RWPE2 (cell line): Measurements from ENCODE around the gene RASSF8.

Experiments
- ATAC-seq: fragments of 200-7000 bp; cut with Tn5 transposase; 3 replicates; pipeline ENCODE4 v1.9.1; 2021; ENCODE audit warnings: low read depth
- DNase-seq: peaks from one replicate; pipeline ENCODE4 v3.0.0-alpha.2; 2020; ENCODE audit warnings: low spot score
- H3K27ac ChIP-seq: fragments of 450-650 bp; 2 replicates; pipeline ENCODE4 v1.5.1; 2017; ENCODE audit warnings: mild to moderate bottlenecking; ENCODE audit not compliant: poor library complexity, severe bottlenecking
- H3K27me3 ChIP-seq: fragments of 250-450 bp; sonication (Bioruptor Pico); 2 replicates; pipeline ENCODE4 v1.5.1; 2021; ENCODE audit warnings: mild to moderate bottlenecking, moderate library complexity; ENCODE audit not compliant: insufficient read depth, poor library complexity, severe bottlenecking
- H3K36me3 ChIP-seq: fragments of 250-450 bp; sonication (Bioruptor Pico); 2 replicates; pipeline ENCODE4 v1.5.1; 2020; ENCODE audit warnings: low read depth, mild to moderate bottlenecking, moderate library complexity
- H3K4me1 ChIP-seq: fragments of 250-450 bp; sonication (Bioruptor Pico); 2 replicates; pipeline ENCODE4 v1.5.1; 2021; ENCODE audit warnings: mild to moderate bottlenecking, moderate library complexity; ENCODE audit not compliant: insufficient read depth, poor library complexity, severe bottlenecking
- H3K4me3 ChIP-seq: fragments of 250-450 bp; sonication (Bioruptor Pico); 2 replicates; pipeline ENCODE4 v1.5.1; 2021; ENCODE audit warnings: mild to moderate bottlenecking, moderate library complexity; ENCODE audit not compliant: severe bottlenecking
- H3K9me3 ChIP-seq: fragments of 250-450 bp; sonication (Bioruptor Pico); 2 replicates; pipeline ENCODE4 v1.5.1; 2021; ENCODE audit warnings: mild to moderate bottlenecking, moderate library complexity; ENCODE audit not compliant: severe bottlenecking
- CTCF ChIP-seq: fragments of 450-650 bp; IDR thresholded peaks from one replicate; pipeline ENCODE4 v1.5.1; 2017; ENCODE audit warnings: mild to moderate bottlenecking, moderate library complexity; ENCODE audit not compliant: poor library complexity, severe bottlenecking

RASSF8 gene

DNA sequence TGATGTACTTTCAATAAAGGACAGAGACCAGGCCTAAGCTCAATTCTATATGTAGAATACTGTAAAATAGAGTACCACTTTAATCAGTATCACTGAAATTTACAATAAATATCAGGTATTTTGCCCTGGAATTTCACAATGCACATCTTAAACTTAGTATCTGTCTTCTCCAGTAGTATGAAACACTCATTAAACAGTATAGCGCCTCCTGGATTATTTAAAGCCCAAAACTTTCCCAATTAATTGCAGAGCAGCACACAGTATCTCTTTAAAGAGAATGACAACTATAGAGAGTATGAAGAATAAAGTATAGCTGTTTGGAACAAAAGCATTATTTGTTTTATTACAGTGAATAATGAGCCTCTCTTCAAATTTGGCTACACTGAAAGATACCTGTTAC lies 86.1 kb downstream of the RASSF8 start:
- no peaks in the 10 kb centered on the region for H3K9me3 ChIP-seq
- ATAC-seq: no peak
- H3K4me3 ChIP-seq: no peak overlapping the region

DNA sequence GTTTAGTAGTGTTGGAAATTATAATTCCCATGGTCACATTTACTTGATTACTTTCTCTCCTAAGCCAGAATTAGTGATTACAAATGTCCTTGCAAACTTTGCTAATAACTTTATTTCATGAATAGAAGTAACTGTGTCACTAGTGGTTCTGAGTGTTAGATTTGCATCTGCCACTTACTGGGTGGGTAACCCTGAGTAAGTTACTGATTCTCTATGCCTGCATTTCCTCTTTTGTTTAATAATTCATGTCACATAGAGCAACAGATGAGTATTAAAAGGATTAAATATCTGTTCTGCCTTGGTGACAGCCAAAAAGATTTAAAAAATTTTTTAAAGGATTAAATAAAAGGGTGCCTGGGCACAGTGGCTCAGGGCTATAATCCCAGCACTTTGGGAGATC lies 87.7 kb downstream of the RASSF8 start:
- ATAC-seq (no peak), DNase-seq (no peak)
- Histone ChIP-seq H3K9me3 (no peaks in the 10 kb centered on the region), H3K36me3 (no peaks in the 10 kb centered on the region), H3K27me3 (no peaks in the 10 kb centered on the region), H3K4me3 (no peak overlapping the region), H3K27ac (no peak overlapping the region), H3K4me1 (no peaks in the 10 kb centered on the region)
- no peak for TF ChIP-seq CTCF

More for the DNA sequence above, 86.1 kb downstream of the RASSF8 start:
- no peak for TF ChIP-seq CTCF
- H3K36me3 ChIP-seq: no peaks in the 10 kb centered on the region
- no peaks in the 10 kb centered on the region for H3K27me3 ChIP-seq
- no peak for DNase-seq
- no peaks in the 10 kb centered on the region for H3K4me1 ChIP-seq
- no peak overlapping the region for H3K27ac ChIP-seq

DNA sequence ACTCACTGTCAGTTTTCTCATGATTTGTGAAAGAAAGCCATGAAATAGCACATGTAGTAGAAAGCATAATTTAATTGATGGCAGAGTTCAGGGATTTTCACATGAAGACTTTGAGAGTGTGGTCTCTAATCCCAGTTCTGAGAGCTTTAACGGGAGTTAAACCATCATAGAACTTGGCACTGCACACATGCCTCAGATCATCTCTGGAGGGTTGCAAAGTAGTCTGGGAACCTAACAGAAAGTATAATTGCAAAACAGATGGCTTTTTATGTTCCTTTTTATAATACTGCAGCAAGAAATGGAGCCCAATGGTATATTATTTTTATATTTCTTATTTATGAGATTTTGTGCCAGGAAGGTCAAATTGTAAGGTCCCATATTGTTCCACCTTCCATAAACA lies 88.4 kb downstream of the RASSF8 start:
- no peak for TF ChIP-seq CTCF
- no peak for DNase-seq
- Histone ChIP-seq H3K9me3 (no peaks in the 10 kb centered on the region), H3K36me3 (no peaks in the 10 kb centered on the region), H3K4me3 (no peak overlapping the region), H3K27me3 (no peaks in the 10 kb centered on the region), H3K27ac (no peak overlapping the region), H3K4me1 (no peaks in the 10 kb centered on the region)
- ATAC-seq: no peak

DNA sequence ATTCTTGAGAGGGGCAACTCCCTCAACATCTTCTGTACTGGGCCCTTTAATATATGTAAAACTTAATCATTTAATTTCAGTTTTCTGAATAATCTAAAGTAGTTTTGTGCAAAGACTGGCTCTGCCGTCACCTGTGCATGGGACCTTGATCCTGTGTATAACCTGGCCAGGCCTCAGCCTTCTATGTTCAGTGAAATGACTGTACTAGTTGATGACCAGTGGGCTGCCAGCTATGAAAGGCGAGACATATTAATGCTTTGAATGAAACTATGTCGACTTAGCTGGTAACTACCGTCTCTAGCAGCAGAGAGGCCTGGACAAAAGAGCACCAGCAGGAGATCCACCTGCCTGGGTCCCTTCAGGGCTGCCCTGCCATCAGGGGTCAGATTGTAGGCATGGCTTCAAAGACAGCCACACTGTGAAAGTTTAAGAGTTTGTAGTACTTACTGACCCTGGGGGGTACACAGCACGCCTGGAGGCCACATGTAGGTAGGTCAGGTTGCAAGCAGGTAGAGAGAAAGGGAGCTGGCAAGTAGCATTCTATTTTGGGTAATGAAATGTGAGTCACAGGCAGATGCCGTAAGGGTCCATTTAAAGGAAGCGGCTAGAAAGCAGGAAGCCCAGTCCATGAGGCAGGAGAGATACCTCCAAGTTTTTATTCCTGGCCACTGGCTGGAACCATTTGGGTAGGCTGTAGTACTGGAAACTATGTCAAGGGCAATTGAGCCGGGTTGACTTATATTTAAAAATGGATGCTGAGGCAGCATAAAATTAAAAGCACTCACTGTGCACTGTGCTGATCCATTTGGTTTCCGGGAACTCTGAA lies 89.1 kb downstream of the RASSF8 start:
- Histone ChIP-seq H3K36me3 (no peaks in the 10 kb centered on the region), H3K4me3 (no peak overlapping the region), H3K27ac (no peak overlapping the region), H3K4me1 (no peaks in the 10 kb centered on the region), H3K9me3 (no peaks in the 10 kb centered on the region), H3K27me3 (no peaks in the 10 kb centered on the region)
- DNase-seq (no peak), ATAC-seq (no peak)
- TF ChIP-seq CTCF: no peak

- no peaks in the 10 kb centered on the region for H3K36me3 ChIP-seq
- ATAC-seq: no peak
- no peaks in the 10 kb centered on the region for H3K27me3 ChIP-seq
- no peak overlapping the region for H3K27ac ChIP-seq
- DNase-seq: no peak
- no peak for TF ChIP-seq CTCF
- H3K9me3 ChIP-seq: no peaks in the 10 kb centered on the region
- H3K4me3 ChIP-seq: no peak overlapping the region
- H3K4me1 ChIP-seq: no peaks in the 10 kb centered on the region
Observed at GRCh38 chr12:26052652-26053051, 94.2 kb downstream of the RASSF8 start.
